ENCODE measurements around the gene UCHL3.

Gene UCHL3

GRCh38 chr13:75618308-75618707 lies 68.7 kb downstream of the UCHL3 start:
- no peak overlapping the region for H4K8ac ChIP-seq (ENCODE audit: low read length)
- WGBS = 37% methylated on average over 1 of the region's 1 CpG
- peaks cover 0 to 13% of the 10 kb centered on the region in 2 experiments for H3K36me3 ChIP-seq (ENCODE audit: control insufficient read depth in 1 of 2, insufficient read depth in 2 of 2, low read depth in 1 of 2, low read length in 2 of 2)
- no peak overlapping the region for H3K18ac ChIP-seq (ENCODE audit: low read depth in 1 of 2, low read length in 2 of 2)
- no peak overlapping the region for H2BK5ac ChIP-seq (ENCODE audit: low read depth, low read length, poor library complexity, severe bottlenecking)
- H3K9me3 ChIP-seq (ENCODE audit: control insufficient read depth, low read length) = no peaks in the 10 kb centered on the region
- H2BK15ac ChIP-seq (ENCODE audit: low read depth, poor library complexity, severe bottlenecking) = no peak overlapping the region
- no peak overlapping the region for H3K4me3 ChIP-seq (ENCODE audit: insufficient read depth in 1 of 2, low read depth in 1 of 2, low read length in 2 of 2)
- H2BK120ac ChIP-seq (ENCODE audit: low read depth, low read length) = no peak overlapping the region
- H3K27ac ChIP-seq (ENCODE audit: low read length, poor library complexity, severe bottlenecking) = no peak overlapping the region
- H3K14ac ChIP-seq (ENCODE audit: low read length in 2 of 2) = no peak overlapping the region
- no peak overlapping the region for H4K91ac ChIP-seq (ENCODE audit: low read length)
- H3K27me3 ChIP-seq (ENCODE audit: control insufficient read depth in 1 of 2, insufficient read depth in 1 of 2, low read length in 2 of 2) = no peaks in the 10 kb centered on the region
- H2AK5ac ChIP-seq (ENCODE audit: low read length, severe bottlenecking) = no peak overlapping the region
- no peak overlapping the region for H2AFZ ChIP-seq (ENCODE audit: low read depth, low read length)
- no peak overlapping the region for H3K9ac ChIP-seq (ENCODE audit: low read length)
- no peak overlapping the region for H2BK12ac ChIP-seq (ENCODE audit: low read length in 2 of 2)
- DNase-seq = no peak
- H3K4ac ChIP-seq (ENCODE audit: low read depth in 1 of 2, low read length in 2 of 2) = no peak overlapping the region
- H3K23ac ChIP-seq (ENCODE audit: low read length in 2 of 2) = no peak overlapping the region
- peaks cover 7% of the 10 kb centered on the region for H3K4me1 ChIP-seq (ENCODE audit: control insufficient read depth, insufficient read depth, low read depth, low read length)
- peaks cover 2% of the 10 kb centered on the region for H3K79me1 ChIP-seq (replicated peaks; ENCODE audit: low read length, poor library complexity, severe bottlenecking)
- no peak overlapping the region for H3K4me2 ChIP-seq (ENCODE audit: low read length, poor library complexity, severe bottlenecking)

GRCh38 chr13:75620020-75620419 lies 70.4 kb downstream of the UCHL3 start:
- H4K8ac ChIP-seq (ENCODE audit: low read length) = no peak overlapping the region
- no peak overlapping the region for H2BK15ac ChIP-seq (ENCODE audit: low read depth, poor library complexity, severe bottlenecking)
- WGBS = 13% methylated on average over 1 of the region's 1 CpG
- H3K79me1 ChIP-seq (replicated peaks; ENCODE audit: low read length, poor library complexity, severe bottlenecking) = peaks cover 2% of the 10 kb centered on the region
- H2AFZ ChIP-seq (ENCODE audit: low read depth, low read length) = no peak overlapping the region
- H3K23ac ChIP-seq (ENCODE audit: low read length in 2 of 2) = no peak overlapping the region
- H3K18ac ChIP-seq (ENCODE audit: low read depth in 1 of 2, low read length in 2 of 2) = no peak overlapping the region
- no peak overlapping the region for H3K4ac ChIP-seq (ENCODE audit: low read depth in 1 of 2, low read length in 2 of 2)
- no peak overlapping the region for H3K4me3 ChIP-seq (ENCODE audit: insufficient read depth in 1 of 2, low read depth in 1 of 2, low read length in 2 of 2)
- H3K27me3 ChIP-seq (ENCODE audit: control insufficient read depth in 1 of 2, insufficient read depth in 1 of 2, low read length in 2 of 2) = no peaks in the 10 kb centered on the region
- peak overlapping the region; percentile 81 for H3K27ac ChIP-seq (ENCODE audit: low read length, poor library complexity, severe bottlenecking)
- no peaks in the 10 kb centered on the region for H3K9me3 ChIP-seq (ENCODE audit: control insufficient read depth, low read length)
- H3K4me2 ChIP-seq (ENCODE audit: low read length, poor library complexity, severe bottlenecking) = no peak overlapping the region
- no peak overlapping the region for H2BK12ac ChIP-seq (ENCODE audit: low read length in 2 of 2)
- H3K36me3 ChIP-seq (ENCODE audit: control insufficient read depth in 1 of 2, insufficient read depth in 2 of 2, low read depth in 1 of 2, low read length in 2 of 2) = peaks cover 0 to 25% of the 10 kb centered on the region in 2 experiments
- DNase-seq = no peak
- no peak overlapping the region for H2BK5ac ChIP-seq (ENCODE audit: low read depth, low read length, poor library complexity, severe bottlenecking)
- peak overlapping the region; percentile 57 for H3K9ac ChIP-seq (ENCODE audit: low read length)
- no peak overlapping the region for H2BK120ac ChIP-seq (ENCODE audit: low read depth, low read length)
- H4K91ac ChIP-seq (ENCODE audit: low read length) = no peak overlapping the region
- H3K14ac ChIP-seq (ENCODE audit: low read length in 2 of 2) = no peak overlapping the region
- H3K4me1 ChIP-seq (ENCODE audit: control insufficient read depth, insufficient read depth, low read depth, low read length) = peaks cover 7% of the 10 kb centered on the region
- no peak overlapping the region for H2AK5ac ChIP-seq (ENCODE audit: low read length, severe bottlenecking)

GRCh38 chr13:75621147-75621546 lies 71.6 kb downstream of the UCHL3 start:
- 0% methylated on average over 1 of the region's 2 CpGs for WGBS
- Histone ChIP-seq H3K4me2 (ENCODE audit: low read length, poor library complexity, severe bottlenecking) (no peak overlapping the region), H2BK120ac (ENCODE audit: low read depth, low read length) (no peak overlapping the region), H3K27me3 (ENCODE audit: control insufficient read depth in 1 of 2, insufficient read depth in 1 of 2, low read length in 2 of 2) (no peaks in the 10 kb centered on the region), H3K36me3 (ENCODE audit: control insufficient read depth in 1 of 2, insufficient read depth in 2 of 2, low read depth in 1 of 2, low read length in 2 of 2) (peaks cover 0 to 35% of the 10 kb centered on the region in 2 experiments), H3K18ac (ENCODE audit: low read depth in 1 of 2, low read length in 2 of 2) (no peak overlapping the region), H3K9ac (ENCODE audit: low read length) (peak overlapping the region; percentile 57), H2AK5ac (ENCODE audit: low read length, severe bottlenecking) (no peak overlapping the region), H4K8ac (ENCODE audit: low read length) (no peak overlapping the region), H3K79me1 (replicated peaks; ENCODE audit: low read length, poor library complexity, severe bottlenecking) (peaks cover 2% of the 10 kb centered on the region), H3K23ac (ENCODE audit: low read length in 2 of 2) (no peak overlapping the region), H4K91ac (ENCODE audit: low read length) (no peak overlapping the region), H2AFZ (ENCODE audit: low read depth, low read length) (no peak overlapping the region), H3K4ac (ENCODE audit: low read depth in 1 of 2, low read length in 2 of 2) (no peak overlapping the region), H3K27ac (ENCODE audit: low read length, poor library complexity, severe bottlenecking) (no peak overlapping the region), H2BK12ac (ENCODE audit: low read length in 2 of 2) (no peak overlapping the region), H3K14ac (ENCODE audit: low read length in 2 of 2) (no peak overlapping the region), H2BK15ac (ENCODE audit: low read depth, poor library complexity, severe bottlenecking) (no peak overlapping the region), H3K9me3 (ENCODE audit: control insufficient read depth, low read length) (no peaks in the 10 kb centered on the region), H3K4me3 (ENCODE audit: insufficient read depth in 1 of 2, low read depth in 1 of 2, low read length in 2 of 2) (peak overlapping the region in 1 of 2 experiments; percentile 36), H2BK5ac (ENCODE audit: low read depth, low read length, poor library complexity, severe bottlenecking) (no peak overlapping the region), H3K4me1 (ENCODE audit: control insufficient read depth, insufficient read depth, low read depth, low read length) (peaks cover 7% of the 10 kb centered on the region)
- DNase-seq = no peak

- H2BK5ac ChIP-seq (ENCODE audit: low read depth, low read length, poor library complexity, severe bottlenecking) = no peak overlapping the region
- no peaks in the 10 kb centered on the region for H3K79me1 ChIP-seq (replicated peaks; ENCODE audit: low read length, poor library complexity, severe bottlenecking)
- H3K36me3 ChIP-seq (ENCODE audit: control insufficient read depth in 1 of 2, insufficient read depth in 2 of 2, low read depth in 1 of 2, low read length in 2 of 2) = peaks cover 0 to 26% of the 10 kb centered on the region in 2 experiments
- H2BK120ac ChIP-seq (ENCODE audit: low read depth, low read length) = no peak overlapping the region
- peak overlapping the region in 1 of 2 experiments; percentile 11 for H3K18ac ChIP-seq (ENCODE audit: low read depth in 1 of 2, low read length in 2 of 2)
- H3K9ac ChIP-seq (ENCODE audit: low read length) = no peak overlapping the region
- H3K23ac ChIP-seq (ENCODE audit: low read length in 2 of 2) = no peak overlapping the region
- no peaks in the 10 kb centered on the region for H3K4me1 ChIP-seq (ENCODE audit: control insufficient read depth, insufficient read depth, low read depth, low read length)
- 88% methylated on average over 4 of the region's 4 CpGs for WGBS
- DNase-seq = no peak
- no peak overlapping the region for H4K91ac ChIP-seq (ENCODE audit: low read length)
- no peak overlapping the region for H2AK5ac ChIP-seq (ENCODE audit: low read length, severe bottlenecking)
- no peak overlapping the region for H2BK15ac ChIP-seq (ENCODE audit: low read depth, poor library complexity, severe bottlenecking)
- H3K4ac ChIP-seq (ENCODE audit: low read depth in 1 of 2, low read length in 2 of 2) = peak overlapping the region in 1 of 2 experiments; percentile 53
- H3K4me3 ChIP-seq (ENCODE audit: insufficient read depth in 1 of 2, low read depth in 1 of 2, low read length in 2 of 2) = no peak overlapping the region
- no peak overlapping the region for H3K27ac ChIP-seq (ENCODE audit: low read length, poor library complexity, severe bottlenecking)
- H3K9me3 ChIP-seq (ENCODE audit: control insufficient read depth, low read length) = no peaks in the 10 kb centered on the region
- H3K27me3 ChIP-seq (ENCODE audit: control insufficient read depth in 1 of 2, insufficient read depth in 1 of 2, low read length in 2 of 2) = no peaks in the 10 kb centered on the region
- no peak overlapping the region for H4K8ac ChIP-seq (ENCODE audit: low read length)
- peak overlapping the region in 1 of 2 experiments; percentile 6 for H2BK12ac ChIP-seq (ENCODE audit: low read length in 2 of 2)
- H3K14ac ChIP-seq (ENCODE audit: low read length in 2 of 2) = no peak overlapping the region
- no peak overlapping the region for H3K4me2 ChIP-seq (ENCODE audit: low read length, poor library complexity, severe bottlenecking)
- H2AFZ ChIP-seq (ENCODE audit: low read depth, low read length) = no peak overlapping the region
Measured at GRCh38 chr13:75628801-75629200, 79.2 kb downstream of the UCHL3 start.
